Stimulated activated naive B cell treated with anti-CD40 and anti-IgM and Interleukin-4, amounts not matched to agents 10 μg/mL and 1 μg/mL and 100 μg/mL, for 72 hours (primary cell): ENCODE data around the gene NR3C1.
A peak's percentile ranks its signal among the peaks of the same experiment; 100 is the strongest.

Source experiments
- ATAC-seq, 2 donors: fragments of 150-1000 bp; cut with Tn5 transposase; replicated peaks; 2 replicates each; pipeline ENCODE4 v1.10.0; 2021; ENCODE audit warnings: moderate library complexity in 1 of 2
- DNase-seq: peaks from one replicate; pipeline ENCODE4 v3.0.0; 2021
- H3K27ac Mint-ChIP-seq: one replicate; pipeline ENCODE4 v1.8.0; 2022; ENCODE audit warnings: mild to moderate bottlenecking, mixed read lengths
- H3K27me3 Mint-ChIP-seq, 2 donors: one replicate each; pipeline ENCODE4 v1.8.0; 2022; ENCODE audit warnings: mixed read lengths in 2 of 2
- H3K36me3 Mint-ChIP-seq, 2 donors: one replicate each; pipeline ENCODE4 v1.8.0; 2022; ENCODE audit warnings: mixed read lengths in 2 of 2, mild to moderate bottlenecking in 1 of 2
- H3K4me1 Mint-ChIP-seq, 2 donors: one replicate each; pipeline ENCODE4 v1.8.0; 2022; ENCODE audit warnings: mixed read lengths in 2 of 2, mild to moderate bottlenecking in 1 of 2
- H3K4me3 Mint-ChIP-seq, 2 donors: one replicate each; pipeline ENCODE4 v1.8.0; 2022; ENCODE audit warnings: mild to moderate bottlenecking in 2 of 2, mixed read lengths in 2 of 2, moderate library complexity in 1 of 2
- H3K9me3 Mint-ChIP-seq, 2 donors: one replicate each; pipeline ENCODE4 v1.8.0; 2022; ENCODE audit warnings: mixed read lengths in 2 of 2, mild to moderate bottlenecking in 1 of 2

The NR3C1 gene

DNA sequence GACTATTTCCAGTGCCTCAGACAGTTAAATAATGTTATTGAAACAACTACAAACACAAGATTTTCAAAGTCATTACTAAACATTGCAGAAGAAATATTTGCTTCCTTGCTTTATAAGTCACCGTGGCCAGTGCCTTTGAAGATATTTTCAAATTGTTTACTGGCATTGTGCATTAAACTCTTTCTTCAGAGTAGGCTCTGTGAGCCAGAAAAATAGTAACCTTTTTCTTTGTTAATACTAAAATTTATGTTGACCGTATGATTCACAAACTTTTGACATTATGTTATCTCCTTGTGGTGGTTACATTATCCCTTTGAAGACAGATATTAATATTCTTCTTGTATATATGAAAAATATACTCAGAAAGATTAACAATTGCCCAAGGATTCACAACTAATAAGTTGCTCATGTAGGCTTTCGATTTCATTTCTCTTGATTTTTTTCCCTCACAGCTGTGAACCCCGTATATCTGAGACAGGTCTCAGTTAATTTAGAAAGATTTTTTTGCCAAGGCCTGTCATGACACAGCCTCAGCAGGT lies 140.1 kb downstream of the NR3C1 start:
- peaks cover 15 to 18% of the 10 kb centered on the region in 2 donors for H3K9me3 Mint-ChIP-seq
- no peak overlapping the region for H3K4me3 Mint-ChIP-seq
- ATAC-seq (no peak), DNase-seq (no peak)
- H3K36me3 Mint-ChIP-seq: peaks cover 2 to 11% of the 10 kb centered on the region in 2 donors
- no peak overlapping the region for H3K27ac Mint-ChIP-seq
- H3K4me1 Mint-ChIP-seq: no peaks in the 10 kb centered on the region
- no peaks in the 10 kb centered on the region for H3K27me3 Mint-ChIP-seq

DNA sequence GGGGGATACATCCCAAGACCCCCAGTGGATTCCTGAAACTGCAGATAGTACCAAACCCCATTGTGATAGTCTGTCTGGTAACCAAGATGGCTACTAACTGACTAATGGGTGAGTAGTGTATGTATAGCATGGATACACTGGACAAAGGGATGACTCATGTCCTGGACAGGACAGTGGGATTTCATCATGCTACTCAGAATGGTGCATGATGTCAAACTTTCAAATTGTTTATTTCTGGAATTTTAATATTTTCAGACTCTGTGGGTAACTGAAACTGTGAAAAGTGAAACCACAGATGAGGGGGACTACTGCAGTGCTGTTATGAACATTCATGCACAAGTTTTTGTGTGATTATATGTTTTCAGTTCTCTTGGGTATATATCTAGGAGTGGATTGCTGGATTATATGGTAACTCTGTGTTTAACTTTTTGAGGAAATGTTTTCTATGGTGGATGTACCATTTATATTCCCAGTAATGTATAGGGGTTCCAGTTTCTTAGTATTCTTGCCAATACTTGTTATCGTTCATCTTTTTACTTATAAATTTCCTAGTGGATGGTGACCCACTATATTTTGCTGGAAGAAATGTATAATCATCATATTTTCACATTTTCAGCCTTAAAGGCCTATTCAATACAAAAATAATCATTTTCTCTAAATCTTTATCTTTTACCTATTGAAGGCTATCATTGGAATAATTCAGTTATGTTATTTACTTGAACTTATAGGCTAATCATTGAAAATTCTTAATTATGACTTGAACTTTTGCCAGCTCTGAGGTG lies 140.9 kb downstream of the NR3C1 start:
- peaks cover 10% of the 10 kb centered on the region in 2 donors for H3K9me3 Mint-ChIP-seq
- no peak overlapping the region for H3K27ac Mint-ChIP-seq
- ATAC-seq: peak in 1 of 2 donors; percentile 25
- H3K27me3 Mint-ChIP-seq: no peaks in the 10 kb centered on the region
- H3K4me1 Mint-ChIP-seq: no peaks in the 10 kb centered on the region
- no peak for DNase-seq
- H3K36me3 Mint-ChIP-seq: peaks cover under 1 to 5% of the 10 kb centered on the region in 2 donors
- no peak overlapping the region for H3K4me3 Mint-ChIP-seq

DNA sequence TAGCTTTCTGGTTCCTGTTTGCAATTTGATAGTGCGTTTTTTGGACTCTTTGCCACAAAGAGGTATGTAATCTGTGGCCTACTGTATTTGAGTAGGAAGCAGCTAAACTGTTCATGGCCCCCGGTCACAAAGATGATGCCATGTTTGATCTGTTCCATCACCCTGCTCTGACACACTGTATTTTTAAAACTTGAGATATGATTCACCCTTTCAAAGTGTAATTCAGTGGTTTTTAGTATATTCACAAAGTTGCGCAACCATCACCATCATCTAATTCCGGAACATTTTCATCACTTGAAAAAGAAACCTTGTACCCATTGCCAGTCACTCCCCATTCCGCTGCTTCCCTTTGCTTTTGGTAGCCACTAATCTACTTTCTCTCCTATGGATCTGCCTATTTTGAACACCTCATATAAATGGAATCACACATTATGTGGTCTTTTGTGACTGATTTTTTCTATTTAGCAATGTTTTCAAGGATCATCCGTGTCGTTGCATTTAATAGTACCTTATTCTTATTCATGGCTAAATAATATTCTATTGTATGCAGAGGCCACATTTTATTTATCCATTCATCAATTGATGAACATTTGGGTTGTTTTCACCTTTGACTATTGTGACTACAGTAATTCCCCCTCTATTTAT lies 141.6 kb downstream of the NR3C1 start:
- ATAC-seq: no peak
- H3K27ac Mint-ChIP-seq: no peak overlapping the region
- no peak for DNase-seq

DNA sequence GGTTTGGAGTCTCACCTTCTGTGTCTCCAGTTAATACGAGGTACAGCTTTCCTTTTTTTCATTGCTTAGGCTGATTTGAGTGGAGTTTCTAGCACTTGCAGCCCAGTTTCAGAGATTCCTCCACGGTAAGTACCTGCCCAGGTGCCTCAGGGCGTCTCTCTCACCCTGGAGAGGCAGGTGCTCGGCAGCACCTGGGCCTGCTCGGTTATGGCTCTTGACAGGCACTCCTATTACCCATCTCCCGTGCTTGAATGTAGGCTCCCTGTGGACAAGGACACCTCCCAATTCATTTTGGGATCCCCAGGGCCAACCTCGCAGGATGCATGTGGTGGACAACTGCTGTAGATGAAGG lies 144.3 kb downstream of the NR3C1 start:
- no peaks in the 10 kb centered on the region for H3K27me3 Mint-ChIP-seq
- H3K36me3 Mint-ChIP-seq: no peaks in the 10 kb centered on the region
- H3K27ac Mint-ChIP-seq: no peak overlapping the region
- H3K9me3 Mint-ChIP-seq: no peaks in the 10 kb centered on the region
- H3K4me3 Mint-ChIP-seq: no peak overlapping the region
- no peak for DNase-seq
- no peaks in the 10 kb centered on the region for H3K4me1 Mint-ChIP-seq
- no peak for ATAC-seq

More for the DNA sequence above, 141.6 kb downstream of the NR3C1 start:
- H3K36me3 Mint-ChIP-seq: peaks cover 0 to 3% of the 10 kb centered on the region in 2 donors
- no peaks in the 10 kb centered on the region for H3K4me1 Mint-ChIP-seq
- H3K9me3 Mint-ChIP-seq: peaks cover 8% of the 10 kb centered on the region in 2 donors
- no peaks in the 10 kb centered on the region for H3K27me3 Mint-ChIP-seq
- H3K4me3 Mint-ChIP-seq: no peak overlapping the region

DNA sequence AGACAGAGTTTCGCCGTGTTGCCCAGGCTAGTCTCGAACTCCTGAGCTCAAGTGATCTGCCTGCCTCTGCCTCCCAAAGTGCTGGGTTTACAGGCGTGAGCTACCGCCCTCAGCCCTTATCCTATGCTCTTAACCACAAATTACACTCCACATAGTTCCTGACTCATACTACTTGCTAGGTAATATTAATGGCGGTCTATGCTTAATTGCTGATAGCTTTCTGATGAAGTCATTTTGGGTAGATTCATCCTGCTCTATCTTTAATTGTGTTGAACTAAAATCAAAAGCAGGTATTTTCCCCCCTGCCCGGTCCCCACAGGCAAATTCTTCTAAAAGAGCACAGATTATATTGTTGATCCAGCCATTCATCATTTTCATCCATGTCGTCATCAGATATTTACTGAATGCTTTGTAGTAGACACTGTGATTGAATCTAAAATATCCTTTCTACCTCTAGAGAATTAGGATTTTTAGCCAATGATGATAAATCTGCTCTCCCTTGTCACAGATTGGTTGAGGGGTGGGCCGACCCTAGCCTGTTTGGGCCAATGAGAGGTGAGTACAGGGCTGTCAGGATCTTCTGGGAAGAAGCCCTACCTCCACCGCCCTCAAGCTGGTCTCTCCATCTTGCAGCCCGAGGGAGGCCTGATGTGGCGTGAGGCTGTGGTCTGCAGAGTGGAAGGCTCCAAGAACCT lies 144.8 kb downstream of the NR3C1 start:
- H3K27ac Mint-ChIP-seq: no peak overlapping the region

DNA sequence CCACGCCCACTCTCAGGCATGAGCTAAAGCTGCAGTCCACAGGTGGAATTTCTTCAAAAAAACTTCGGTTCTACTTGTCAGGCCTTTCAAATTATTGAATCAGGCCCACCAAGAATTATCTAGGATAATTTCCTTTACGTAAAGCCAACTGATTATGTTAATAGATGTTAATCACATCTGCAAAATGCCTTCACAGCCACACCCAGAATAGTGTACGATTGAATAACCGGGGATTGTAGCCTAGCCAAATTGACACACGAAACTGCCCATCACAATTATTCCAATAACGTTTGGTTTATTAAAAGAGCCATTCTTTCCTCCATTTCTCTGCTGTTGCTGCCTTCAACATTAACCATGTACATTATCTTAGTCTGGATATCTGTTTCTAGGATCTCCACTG lies 148.7 kb downstream of the NR3C1 start:
- ATAC-seq (no peak), DNase-seq (no peak)
- Mint-ChIP-seq H3K4me3 (no peak overlapping the region), H3K36me3 (no peaks in the 10 kb centered on the region), H3K27me3 (no peaks in the 10 kb centered on the region), H3K9me3 (no peaks in the 10 kb centered on the region), H3K4me1 (peaks cover 14 to 27% of the 10 kb centered on the region in 2 donors), H3K27ac (no peak overlapping the region)

More for the DNA sequence above, 144.8 kb downstream of the NR3C1 start:
- DNase-seq (no peak), ATAC-seq (no peak)
- Mint-ChIP-seq H3K4me3 (no peak overlapping the region), H3K36me3 (no peaks in the 10 kb centered on the region), H3K27me3 (no peaks in the 10 kb centered on the region), H3K9me3 (no peaks in the 10 kb centered on the region), H3K4me1 (no peaks in the 10 kb centered on the region)

DNA sequence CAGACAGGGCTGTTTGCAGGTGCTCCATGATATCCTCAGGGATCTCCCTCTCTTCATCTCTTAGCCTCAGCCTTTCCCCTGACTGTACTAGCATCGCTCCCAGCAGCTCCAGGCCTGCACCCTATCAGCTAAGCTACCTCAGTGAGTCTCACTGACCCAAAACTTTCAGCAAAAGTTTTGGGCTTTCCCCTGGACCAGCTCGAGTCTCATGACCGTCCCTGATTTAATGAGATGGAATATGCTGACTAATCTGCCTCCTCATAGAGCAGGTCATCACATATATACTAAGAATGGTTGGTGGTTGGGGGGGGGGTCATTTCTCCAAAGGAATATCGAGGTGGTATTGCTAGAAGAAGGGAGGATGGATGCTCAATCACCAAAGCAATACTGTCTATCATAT lies 151.5 kb downstream of the NR3C1 start:
- DNase-seq: no peak
- Mint-ChIP-seq H3K4me3 (no peak overlapping the region), H3K27ac (peak overlapping the region; percentile 59), H3K36me3 (no peaks in the 10 kb centered on the region), H3K27me3 (no peaks in the 10 kb centered on the region), H3K9me3 (peaks cover 5 to 6% of the 10 kb centered on the region in 2 donors), H3K4me1 (peaks cover 14 to 27% of the 10 kb centered on the region in 2 donors)
- ATAC-seq: peak in 1 of 2 donors; percentile 64

DNA sequence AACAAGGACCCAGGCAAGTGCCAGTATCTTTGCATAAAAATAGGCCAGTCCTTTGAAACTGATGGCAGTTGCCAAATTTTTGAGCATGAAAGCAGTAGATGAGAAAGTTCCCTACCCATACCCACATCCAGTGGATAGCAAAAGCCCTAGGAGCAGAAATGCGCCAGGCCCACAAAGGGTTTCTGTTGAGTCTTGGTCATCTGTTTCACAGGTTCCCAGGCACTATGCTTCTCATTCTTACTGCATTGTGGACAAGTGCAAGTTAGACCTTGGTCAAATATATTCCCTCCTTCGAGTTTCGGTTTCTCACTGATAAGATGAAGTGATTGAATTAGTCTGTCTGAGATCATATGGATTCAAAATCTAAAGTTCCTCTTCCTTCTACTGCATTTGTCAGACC lies 152.3 kb downstream of the NR3C1 start:
- DNase-seq (no peak), ATAC-seq (no peak)
- Mint-ChIP-seq H3K27ac (no peak overlapping the region), H3K27me3 (no peaks in the 10 kb centered on the region), H3K9me3 (peaks cover 5 to 6% of the 10 kb centered on the region in 2 donors), H3K4me1 (peaks cover 14 to 27% of the 10 kb centered on the region in 2 donors), H3K36me3 (no peaks in the 10 kb centered on the region), H3K4me3 (no peak overlapping the region)

DNA sequence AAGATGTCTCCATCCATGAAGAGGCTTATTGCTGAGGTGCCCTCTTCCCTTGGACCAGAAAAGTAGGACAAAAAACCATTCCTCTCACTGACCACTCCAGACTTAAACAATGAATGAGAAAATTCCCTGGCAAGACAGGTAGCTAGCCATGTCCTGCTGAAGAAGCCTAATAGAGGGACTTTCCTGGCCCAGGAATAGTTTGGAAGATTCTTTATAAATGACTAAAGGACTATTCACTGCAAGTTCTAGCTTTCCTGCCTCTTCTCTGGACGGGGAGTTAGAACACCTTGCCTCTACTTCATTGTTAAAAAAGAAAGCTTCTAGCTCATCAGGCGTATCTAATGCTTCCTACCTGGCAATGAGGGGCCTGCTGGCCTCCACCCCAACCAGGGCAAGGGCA lies 153.6 kb downstream of the NR3C1 start:
- H3K36me3 Mint-ChIP-seq: no peaks in the 10 kb centered on the region
- H3K27ac Mint-ChIP-seq: no peak overlapping the region
- H3K4me1 Mint-ChIP-seq: peaks cover 14 to 27% of the 10 kb centered on the region in 2 donors
- no peak overlapping the region for H3K4me3 Mint-ChIP-seq
- DNase-seq (no peak), ATAC-seq (no peak)
- H3K27me3 Mint-ChIP-seq: no peaks in the 10 kb centered on the region
- peaks cover 5 to 12% of the 10 kb centered on the region in 2 donors for H3K9me3 Mint-ChIP-seq

DNA sequence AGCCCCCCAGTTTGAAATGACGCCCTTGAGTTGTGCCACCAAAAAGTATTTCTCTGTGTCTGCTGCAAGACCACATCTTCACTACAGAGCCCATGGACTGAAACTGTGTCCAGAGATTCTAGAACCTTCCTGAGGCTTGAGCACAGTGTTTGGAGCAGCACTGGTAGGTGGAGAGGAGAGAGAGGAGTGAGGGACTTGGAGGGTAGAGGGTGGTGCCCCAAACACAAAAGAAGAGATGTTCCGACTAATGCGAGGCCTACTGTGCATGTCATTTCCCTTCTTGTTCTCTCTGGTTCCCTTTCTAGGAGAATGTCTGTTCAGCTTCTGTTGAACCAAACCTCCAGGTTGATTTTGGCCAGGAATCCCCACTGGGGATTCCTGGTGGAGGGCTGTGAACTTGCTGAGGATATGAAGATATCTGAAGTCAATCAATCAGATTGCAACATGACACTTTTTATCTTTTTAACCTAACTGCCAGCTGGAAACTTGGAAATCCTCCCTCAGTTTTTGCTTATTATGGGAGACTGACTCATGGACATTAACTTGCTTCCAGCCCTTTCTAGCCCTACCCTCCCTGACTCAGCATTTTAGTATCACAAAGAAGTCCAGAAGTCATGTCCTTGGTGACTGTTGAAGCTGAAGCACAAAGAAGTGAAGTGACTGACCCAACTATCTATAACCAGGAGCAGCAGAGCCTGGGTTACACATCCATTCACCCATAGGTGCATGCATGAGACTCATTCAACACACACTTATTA lies 154.5 kb downstream of the NR3C1 start:
- Mint-ChIP-seq H3K4me1 (peaks cover 14 to 27% of the 10 kb centered on the region in 2 donors), H3K9me3 (peaks cover 5 to 12% of the 10 kb centered on the region in 2 donors), H3K4me3 (no peak overlapping the region), H3K36me3 (peaks cover 0 to 2% of the 10 kb centered on the region in 2 donors), H3K27me3 (no peaks in the 10 kb centered on the region), H3K27ac (peak overlapping the region; percentile 3)
- ATAC-seq: no peak
- DNase-seq: no peak

DNA sequence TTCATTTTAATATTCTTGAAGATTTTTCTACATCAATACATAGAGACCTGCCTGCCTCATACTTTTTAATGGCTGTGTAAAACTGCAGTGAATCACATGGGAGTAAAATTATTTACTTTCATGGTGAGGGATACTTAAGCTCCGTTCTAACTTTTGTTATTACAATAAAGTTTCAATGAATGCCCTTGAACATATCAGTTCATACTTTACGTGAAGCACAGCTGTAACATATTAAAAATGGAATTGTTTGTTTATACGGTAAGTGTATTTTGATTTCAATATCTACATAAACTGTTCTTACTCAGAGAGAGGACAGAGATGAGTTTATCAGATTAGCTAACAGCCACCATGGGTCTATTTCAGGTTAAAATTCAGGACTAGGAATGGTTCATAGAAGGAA lies 155.1 kb downstream of the NR3C1 start:
- peaks cover 0 to 2% of the 10 kb centered on the region in 2 donors for H3K36me3 Mint-ChIP-seq
- DNase-seq (no peak), ATAC-seq (no peak)
- peaks cover 5 to 12% of the 10 kb centered on the region in 2 donors for H3K9me3 Mint-ChIP-seq
- no peak overlapping the region for H3K4me3 Mint-ChIP-seq
- H3K27ac Mint-ChIP-seq: no peak overlapping the region
- H3K27me3 Mint-ChIP-seq: no peaks in the 10 kb centered on the region
- H3K4me1 Mint-ChIP-seq: peaks cover 14 to 27% of the 10 kb centered on the region in 2 donors

DNA sequence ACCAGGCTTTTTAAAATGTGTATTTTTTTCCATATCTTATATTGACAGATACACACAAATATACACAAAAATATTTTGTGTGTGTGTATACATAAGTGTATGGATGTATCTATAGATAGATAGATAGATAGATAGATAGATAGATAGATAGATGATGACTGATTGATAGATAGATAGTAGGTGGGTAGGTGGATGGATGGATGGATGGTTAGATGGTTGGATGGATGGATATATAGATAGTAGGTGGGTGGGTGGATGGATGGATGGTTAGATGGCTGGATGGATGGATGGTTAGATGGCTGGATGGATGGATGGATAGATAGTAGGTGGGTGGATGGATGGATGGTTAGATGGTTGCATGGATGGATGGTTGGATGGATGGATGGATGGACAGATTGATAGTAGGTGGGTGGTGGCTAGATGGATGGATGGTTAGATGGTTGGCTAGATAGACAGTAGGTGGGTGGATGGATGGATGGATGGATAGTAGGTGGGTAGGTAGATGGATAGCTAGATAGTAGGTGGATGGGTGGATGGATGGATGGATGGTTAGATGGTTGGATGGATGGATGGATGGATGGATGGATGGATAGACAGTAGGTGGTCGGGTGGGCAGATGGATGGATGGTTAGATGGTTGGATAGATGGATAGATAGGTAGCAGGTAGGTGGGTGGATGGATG lies 156.2 kb downstream of the NR3C1 start:
- ATAC-seq (no peak), DNase-seq (no peak)
- Mint-ChIP-seq H3K27me3 (no peaks in the 10 kb centered on the region), H3K4me3 (no peak overlapping the region), H3K4me1 (peaks cover 9 to 17% of the 10 kb centered on the region in 2 donors), H3K36me3 (peaks cover 0 to 2% of the 10 kb centered on the region in 2 donors), H3K9me3 (peaks cover 5 to 12% of the 10 kb centered on the region in 2 donors), H3K27ac (no peak overlapping the region)

DNA sequence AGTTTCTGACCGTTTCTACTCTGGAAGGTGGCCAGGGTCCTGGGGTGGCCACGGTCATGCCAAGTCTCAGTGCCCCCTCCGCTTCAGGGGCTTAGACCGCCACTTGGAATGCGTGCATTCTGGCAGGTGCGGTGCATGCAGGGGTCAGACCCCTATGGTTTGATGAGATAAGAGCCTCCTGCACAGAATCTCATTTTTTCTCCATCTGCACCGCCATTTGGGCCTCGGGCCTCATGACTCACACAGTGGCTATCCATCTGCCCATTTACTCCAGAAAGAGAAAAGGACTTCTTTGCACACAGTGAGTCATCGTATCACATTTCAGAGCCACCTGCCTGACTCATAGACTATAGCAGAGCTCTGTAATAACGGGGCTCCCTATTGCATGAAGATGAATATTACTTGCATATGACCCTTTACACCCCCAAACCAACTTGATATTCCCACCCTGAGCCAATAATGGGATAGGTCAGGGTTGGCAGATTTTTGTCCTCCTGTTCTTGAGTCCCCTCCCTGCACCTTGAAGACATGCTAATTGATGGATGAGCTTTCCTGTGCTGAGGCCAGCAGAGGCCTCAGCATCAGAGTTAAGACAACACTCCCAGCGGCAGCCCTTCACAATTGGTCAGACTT lies 157.4 kb downstream of the NR3C1 start:
- Mint-ChIP-seq H3K27me3 (no peaks in the 10 kb centered on the region), H3K27ac (no peak overlapping the region), H3K4me1 (peaks cover 0 to 5% of the 10 kb centered on the region in 2 donors), H3K4me3 (no peak overlapping the region), H3K36me3 (peaks cover 0 to 2% of the 10 kb centered on the region in 2 donors), H3K9me3 (peaks cover 5 to 12% of the 10 kb centered on the region in 2 donors)
- ATAC-seq: no peak
- DNase-seq: no peak
